Stomach (tissue), 4 donors: ENCODE data around the gene CPSF7.

ENCODE experiments used
- EP300 ChIP-seq: sonication (generic); formaldehyde crosslinking; IDR thresholded peaks from one replicate; pipeline ENCODE4 v1.6.1; 2017; ENCODE audit warnings: antibody characterized with exemption
- POLR2A ChIP-seq, 4 donors: fragments of 450-650 bp; IDR thresholded peaks; one replicate each; pipeline ENCODE4 v1.6.1; 2016; ENCODE audit warnings: antibody characterized with exemption in 4 of 4, control low read depth in 2 of 4, mild to moderate bottlenecking in 1 of 4, moderate library complexity in 1 of 4
- POLR2AphosphoS5 ChIP-seq, 3 donors: sonication (generic); formaldehyde crosslinking; IDR thresholded peaks; one replicate each; pipeline ENCODE4 v1.6.1; 2016; ENCODE audit warnings: antibody characterized with exemption in 3 of 3
- TF ChIP-seq, protein P1 (sequence below), 7 experiments: fragments of 450-650 bp in 4 of 7; fragments of 200-600 bp in 3 of 7; sonication (generic) in 3 of 7; IDR thresholded peaks; one replicate each; pipeline ENCODE4 v1.5.1; 2016 to 2019; ENCODE audit warnings: antibody characterized with exemption in 7 of 7, control low read depth in 2 of 7, mild to moderate bottlenecking in 1 of 7

DNA sequence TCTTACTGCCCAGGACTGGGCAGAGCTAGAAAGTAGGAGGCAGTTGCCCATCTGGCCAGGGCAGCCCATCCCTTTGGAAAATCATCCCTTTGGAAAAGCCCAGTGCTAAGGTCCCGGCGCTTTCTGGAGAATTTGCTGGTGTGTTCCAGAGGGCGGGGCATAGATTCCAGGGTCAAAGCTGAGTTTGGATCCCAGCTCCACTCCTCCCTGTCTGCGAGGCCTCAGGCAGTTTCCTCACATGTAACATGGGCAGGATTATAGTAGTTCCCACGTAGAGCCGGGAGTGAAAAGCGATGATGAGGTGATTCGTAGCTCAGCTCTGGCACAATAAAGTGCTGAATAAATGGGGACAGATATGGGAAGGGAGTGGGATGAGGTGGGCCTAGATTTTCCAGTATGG lies 47.4 kb upstream of the CPSF7 start:
- TF ChIP-seq, protein P1, sequence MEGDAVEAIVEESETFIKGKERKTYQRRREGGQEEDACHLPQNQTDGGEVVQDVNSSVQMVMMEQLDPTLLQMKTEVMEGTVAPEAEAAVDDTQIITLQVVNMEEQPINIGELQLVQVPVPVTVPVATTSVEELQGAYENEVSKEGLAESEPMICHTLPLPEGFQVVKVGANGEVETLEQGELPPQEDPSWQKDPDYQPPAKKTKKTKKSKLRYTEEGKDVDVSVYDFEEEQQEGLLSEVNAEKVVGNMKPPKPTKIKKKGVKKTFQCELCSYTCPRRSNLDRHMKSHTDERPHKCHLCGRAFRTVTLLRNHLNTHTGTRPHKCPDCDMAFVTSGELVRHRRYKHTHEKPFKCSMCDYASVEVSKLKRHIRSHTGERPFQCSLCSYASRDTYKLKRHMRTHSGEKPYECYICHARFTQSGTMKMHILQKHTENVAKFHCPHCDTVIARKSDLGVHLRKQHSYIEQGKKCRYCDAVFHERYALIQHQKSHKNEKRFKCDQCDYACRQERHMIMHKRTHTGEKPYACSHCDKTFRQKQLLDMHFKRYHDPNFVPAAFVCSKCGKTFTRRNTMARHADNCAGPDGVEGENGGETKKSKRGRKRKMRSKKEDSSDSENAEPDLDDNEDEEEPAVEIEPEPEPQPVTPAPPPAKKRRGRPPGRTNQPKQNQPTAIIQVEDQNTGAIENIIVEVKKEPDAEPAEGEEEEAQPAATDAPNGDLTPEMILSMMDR (IDR thresholded peaks at IDR 0.05) = no peak
- TF ChIP-seq EP300 (no peak), POLR2A (IDR thresholded peaks at IDR 0.05) (no peak), POLR2AphosphoS5 (IDR thresholded peaks at IDR 0.05) (no peak)
